ENCODE measurements around the gene LAMC1.
A peak's percentile ranks its signal among the peaks of the same experiment; 100 is the strongest.

- TF ChIP-seq CTCF (conservative IDR thresholded peaks at IDR 0.05; ENCODE audit: low read depth, low read length), result no peak
- no peak for TF ChIP-seq SMC3 (IDR thresholded peaks at IDR 0.05; ENCODE audit: low read depth, low read length)
- no peak for TF ChIP-seq MAFK (IDR thresholded peaks at IDR 0.05; ENCODE audit: low read depth, low read length)
- no peak for TF ChIP-seq RFX5 (IDR thresholded peaks at IDR 0.05; ENCODE audit: low read depth, low read length)
- TF ChIP-seq NFE2L2 (IDR thresholded peaks at IDR 0.05; ENCODE audit: low read depth, low read length), result no peak
- TF ChIP-seq BHLHE40 (IDR thresholded peaks at IDR 0.05; ENCODE audit: low read depth, low read length), result no peak
- no peak for TF ChIP-seq POLR2A (IDR thresholded peaks at IDR 0.05; ENCODE audit: low read depth, low read length)
- no peak for TF ChIP-seq MXI1 (IDR thresholded peaks at IDR 0.05; ENCODE audit: borderline replicate concordance, low read depth, low read length)
- TF ChIP-seq FOS (IDR thresholded peaks at IDR 0.05; ENCODE audit: low read depth, low read length), result no peak
- no peak for TF ChIP-seq RAD21 (IDR thresholded peaks at IDR 0.05; ENCODE audit: low read length)
- peak; percentile 48 for TF ChIP-seq CEBPB (IDR thresholded peaks at IDR 0.05; ENCODE audit: low read depth, low read length)
- no peak for TF ChIP-seq RCOR1 (IDR thresholded peaks at IDR 0.05; ENCODE audit: insufficient replicate concordance, low read length)
Observed at GRCh38 chr1:183065168-183065706, 42.0 kb downstream of the LAMC1 start.

All from IMR-90 (cell line).